ENCODE data around the gene FAM187B. TPM values are rescaled to one million over a fixed set of nuclear protein-coding genes. Genes with fewer than 3 reads are reported as not detected.

Gene FAM187B
- total and polyA plus RNA-seq, 2 of the 4 experiments (the other 2 are of a cell fraction) = not detected

DNA sequence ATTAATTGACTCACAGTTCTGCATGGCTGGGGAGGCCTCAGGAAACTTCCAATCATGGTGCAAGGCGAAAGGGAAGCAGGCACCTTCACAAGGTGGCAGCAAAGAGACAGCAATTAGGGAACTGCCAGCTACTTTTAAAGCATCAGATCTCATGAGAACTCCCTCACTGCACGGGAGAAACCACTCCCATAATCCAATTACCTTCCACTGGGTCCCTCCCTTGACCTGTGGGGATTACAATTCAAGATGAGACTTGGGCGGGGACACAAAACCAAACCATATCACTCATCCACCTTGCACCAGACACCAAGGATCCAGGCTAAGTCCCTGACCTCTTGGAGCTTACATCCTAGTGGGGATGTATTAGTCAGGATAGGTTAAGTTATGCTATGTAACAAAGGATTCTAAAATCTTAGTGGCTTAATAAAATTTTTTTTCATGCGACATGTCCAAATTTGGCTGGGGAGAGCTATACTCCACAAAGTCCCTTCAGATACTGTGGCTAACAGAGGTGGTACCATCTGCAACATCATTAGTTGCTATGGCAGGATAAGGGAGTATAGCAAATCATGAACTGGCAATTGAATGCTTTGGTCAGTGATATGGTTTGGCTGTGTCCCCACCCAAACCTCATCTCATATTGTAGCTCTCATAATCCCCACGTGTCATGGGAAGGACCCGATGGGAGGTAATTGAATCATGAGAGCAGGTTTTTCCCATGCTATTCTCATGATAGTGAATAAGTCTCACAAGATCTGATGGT lies 8.3 kb upstream of the FAM187B start:
- in situ Hi-C loops (cut with MboI; ENCODE audit: low sequenced_read_pairs) = no loop called here
- H3K56ac ChIP-seq (ENCODE audit: extremely low read depth, insufficient read depth, low read length) = no peak overlapping the region

More for the DNA sequence above, 8.3 kb upstream of the FAM187B start:
- Histone ChIP-seq H2BK120ac (ENCODE audit: low read depth, low read length) (no peak overlapping the region), H3K18ac (ENCODE audit: low read depth, low read length) (no peak overlapping the region), H2BK20ac (ENCODE audit: low read depth, low read length) (no peak overlapping the region), H3K36me3 (ENCODE audit: control insufficient read depth, insufficient read depth, low read length) (no peaks in the 10 kb centered on the region), H2AFZ (replicated peaks; ENCODE audit: low read length, poor library complexity) (no peak overlapping the region), H3K4ac (ENCODE audit: low read depth, low read length) (no peak overlapping the region), H2BK15ac (ENCODE audit: low read depth, low read length) (no peak overlapping the region), H4K8ac (ENCODE audit: low read depth in 2 of 2, low read length in 2 of 2) (no peak overlapping the region), H3K27ac (ENCODE audit: insufficient read depth, low read length) (no peak overlapping the region), H3K4me3 (ENCODE audit: insufficient read depth, low read depth, low read length) (no peak overlapping the region), H4K5ac (ENCODE audit: low read depth, low read length) (no peak overlapping the region), H3K23ac (ENCODE audit: low read depth, low read length) (no peak overlapping the region), H3K79me1 (ENCODE audit: low read depth in 1 of 2, low read length in 2 of 2) (no peaks in the 10 kb centered on the region), H2AK9ac (replicated peaks; ENCODE audit: low read depth, low read length, poor library complexity) (no peak overlapping the region), H3K4me2 (ENCODE audit: low read depth, low read length) (no peak overlapping the region), H3K4me1 (ENCODE audit: control insufficient read depth, insufficient read depth, low read length) (no peaks in the 10 kb centered on the region), H4K20me1 (ENCODE audit: insufficient read depth, low read length) (no peaks in the 10 kb centered on the region), H3K9ac (ENCODE audit: low read depth, low read length) (no peak overlapping the region), H3K27me3 (ENCODE audit: control insufficient read depth, insufficient read depth, low read length) (no peaks in the 10 kb centered on the region), H2BK5ac (ENCODE audit: low read depth, low read length, poor library complexity, severe bottlenecking) (no peak overlapping the region), H2AK5ac (ENCODE audit: low read depth, low read length) (no peak overlapping the region), H4K91ac (ENCODE audit: insufficient read depth, low read depth, low read length) (no peak overlapping the region), H3K14ac (replicated peaks; ENCODE audit: low read depth, low read length) (no peak overlapping the region), H3K9me1 (ENCODE audit: insufficient read depth, low read length) (no peaks in the 10 kb centered on the region), H3K9me3 (ENCODE audit: control insufficient read depth, insufficient read depth, low read length) (no peaks in the 10 kb centered on the region)
- ChIA-PET POLR2A (ENCODE audit: unreplicated experiment) (no interaction called here), CTCF (no interaction called here)
- WGBS, 2 experiments (ENCODE audit: extremely low coverage in 2 of 2, insufficient read length in 1 of 2) = no CpG with 5 or more reads among the region's 6 CpGs
- intact Hi-C loops (cut with micrococcal nuclease) (no loop called here), dilution Hi-C loops (cut with HindIII; ENCODE audit: low sequenced_read_pairs, unreplicated experiment) (no loop called here)
- BruUV-seq (replicated peaks) = no TSS peak
- DNase-seq = no peak
- TF ChIP-seq RCOR1 (IDR thresholded peaks at IDR 0.05; ENCODE audit: insufficient replicate concordance, low read length) = no peak
- no peak for TF ChIP-seq RAD21 (IDR thresholded peaks at IDR 0.05; ENCODE audit: low read length)
- no peak for TF ChIP-seq SMC3 (IDR thresholded peaks at IDR 0.05; ENCODE audit: low read depth, low read length)
- no peak for TF ChIP-seq CHD1 (IDR thresholded peaks at IDR 0.05; ENCODE audit: low read depth, low read length)
- TF ChIP-seq, protein P1, sequence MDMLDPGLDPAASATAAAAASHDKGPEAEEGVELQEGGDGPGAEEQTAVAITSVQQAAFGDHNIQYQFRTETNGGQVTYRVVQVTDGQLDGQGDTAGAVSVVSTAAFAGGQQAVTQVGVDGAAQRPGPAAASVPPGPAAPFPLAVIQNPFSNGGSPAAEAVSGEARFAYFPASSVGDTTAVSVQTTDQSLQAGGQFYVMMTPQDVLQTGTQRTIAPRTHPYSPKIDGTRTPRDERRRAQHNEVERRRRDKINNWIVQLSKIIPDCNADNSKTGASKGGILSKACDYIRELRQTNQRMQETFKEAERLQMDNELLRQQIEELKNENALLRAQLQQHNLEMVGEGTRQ (IDR thresholded peaks at IDR 0.05; ENCODE audit: low read depth, low read length) = no peak
- TF ChIP-seq, protein P2, sequence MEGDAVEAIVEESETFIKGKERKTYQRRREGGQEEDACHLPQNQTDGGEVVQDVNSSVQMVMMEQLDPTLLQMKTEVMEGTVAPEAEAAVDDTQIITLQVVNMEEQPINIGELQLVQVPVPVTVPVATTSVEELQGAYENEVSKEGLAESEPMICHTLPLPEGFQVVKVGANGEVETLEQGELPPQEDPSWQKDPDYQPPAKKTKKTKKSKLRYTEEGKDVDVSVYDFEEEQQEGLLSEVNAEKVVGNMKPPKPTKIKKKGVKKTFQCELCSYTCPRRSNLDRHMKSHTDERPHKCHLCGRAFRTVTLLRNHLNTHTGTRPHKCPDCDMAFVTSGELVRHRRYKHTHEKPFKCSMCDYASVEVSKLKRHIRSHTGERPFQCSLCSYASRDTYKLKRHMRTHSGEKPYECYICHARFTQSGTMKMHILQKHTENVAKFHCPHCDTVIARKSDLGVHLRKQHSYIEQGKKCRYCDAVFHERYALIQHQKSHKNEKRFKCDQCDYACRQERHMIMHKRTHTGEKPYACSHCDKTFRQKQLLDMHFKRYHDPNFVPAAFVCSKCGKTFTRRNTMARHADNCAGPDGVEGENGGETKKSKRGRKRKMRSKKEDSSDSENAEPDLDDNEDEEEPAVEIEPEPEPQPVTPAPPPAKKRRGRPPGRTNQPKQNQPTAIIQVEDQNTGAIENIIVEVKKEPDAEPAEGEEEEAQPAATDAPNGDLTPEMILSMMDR (conservative IDR thresholded peaks at IDR 0.05; ENCODE audit: low read depth, low read length) = no peak
- TF ChIP-seq, protein P3, sequence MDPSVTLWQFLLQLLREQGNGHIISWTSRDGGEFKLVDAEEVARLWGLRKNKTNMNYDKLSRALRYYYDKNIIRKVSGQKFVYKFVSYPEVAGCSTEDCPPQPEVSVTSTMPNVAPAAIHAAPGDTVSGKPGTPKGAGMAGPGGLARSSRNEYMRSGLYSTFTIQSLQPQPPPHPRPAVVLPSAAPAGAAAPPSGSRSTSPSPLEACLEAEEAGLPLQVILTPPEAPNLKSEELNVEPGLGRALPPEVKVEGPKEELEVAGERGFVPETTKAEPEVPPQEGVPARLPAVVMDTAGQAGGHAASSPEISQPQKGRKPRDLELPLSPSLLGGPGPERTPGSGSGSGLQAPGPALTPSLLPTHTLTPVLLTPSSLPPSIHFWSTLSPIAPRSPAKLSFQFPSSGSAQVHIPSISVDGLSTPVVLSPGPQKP (IDR thresholded peaks at IDR 0.05; ENCODE audit: borderline replicate concordance, low read depth, low read length) = no peak
- TF ChIP-seq POLR2A (IDR thresholded peaks at IDR 0.05; ENCODE audit: low read depth, low read length) = no peak
- no peak for TF ChIP-seq BHLHE40 (IDR thresholded peaks at IDR 0.05; ENCODE audit: low read depth, low read length)
- no peak for TF ChIP-seq RFX5 (IDR thresholded peaks at IDR 0.05; ENCODE audit: low read depth, low read length)
- no peak for TF ChIP-seq FOS (IDR thresholded peaks at IDR 0.05; ENCODE audit: low read depth, low read length)
- no peak for TF ChIP-seq MAZ (IDR thresholded peaks at IDR 0.05; ENCODE audit: borderline replicate concordance, low read depth, low read length)
- no peak for TF ChIP-seq CEBPB (IDR thresholded peaks at IDR 0.05; ENCODE audit: low read depth, low read length)
- TF ChIP-seq NFE2L2 (IDR thresholded peaks at IDR 0.05; ENCODE audit: low read depth, low read length) = no peak
- no peak for TF ChIP-seq MAFK (IDR thresholded peaks at IDR 0.05; ENCODE audit: low read depth, low read length)
- no peak for TF ChIP-seq MXI1 (IDR thresholded peaks at IDR 0.05; ENCODE audit: borderline replicate concordance, low read depth, low read length)
- no peak for ATAC-seq (ENCODE audit: low read depth)
